Ovary (tissue), 3 donors: ENCODE data around the gene VPS8.

Source experiments
- EP300 ChIP-seq: sonication (generic); formaldehyde crosslinking; IDR thresholded peaks from one replicate; pipeline ENCODE4 v1.6.1; 2017; ENCODE audit warnings: antibody characterized with exemption
- POLR2A ChIP-seq: fragments of 450-650 bp; IDR thresholded peaks from one replicate; pipeline ENCODE4 v1.6.1; 2017; ENCODE audit warnings: antibody characterized with exemption, mild to moderate bottlenecking, moderate library complexity
- TF ChIP-seq, protein P1 (sequence below), 3 donors: fragments of 450-650 bp in 2 of 3; fragments of 200-600 bp in 1 of 3; IDR thresholded peaks; one replicate each; pipeline versions ENCODE4 v1.5.1 to v1.8.0; 2016 to 2022; ENCODE audit warnings: antibody characterized with exemption in 3 of 3, mild to moderate bottlenecking in 1 of 3
- donor health status: DM: no; HTN: no; CAD: no.

DNA sequence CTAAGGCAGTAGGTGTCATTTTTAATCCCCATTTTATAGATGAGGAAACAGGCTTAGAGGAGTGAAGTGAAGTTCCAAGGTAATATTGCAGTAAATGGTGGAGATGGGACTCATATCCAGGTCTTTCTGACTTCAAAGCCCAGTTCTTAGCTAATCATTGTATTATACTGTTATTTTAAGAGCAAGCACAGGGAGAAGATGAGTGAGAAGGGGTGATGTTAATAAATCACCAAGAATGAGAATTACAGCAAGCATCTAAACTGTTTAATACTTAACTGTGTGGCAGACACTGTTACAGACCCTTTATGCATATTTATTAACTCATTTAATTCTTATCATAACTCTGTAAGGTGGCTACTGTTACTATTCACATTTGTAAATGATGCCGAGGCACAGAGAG, 61.2 kb downstream of the VPS8 start:
- TF ChIP-seq, protein P1, sequence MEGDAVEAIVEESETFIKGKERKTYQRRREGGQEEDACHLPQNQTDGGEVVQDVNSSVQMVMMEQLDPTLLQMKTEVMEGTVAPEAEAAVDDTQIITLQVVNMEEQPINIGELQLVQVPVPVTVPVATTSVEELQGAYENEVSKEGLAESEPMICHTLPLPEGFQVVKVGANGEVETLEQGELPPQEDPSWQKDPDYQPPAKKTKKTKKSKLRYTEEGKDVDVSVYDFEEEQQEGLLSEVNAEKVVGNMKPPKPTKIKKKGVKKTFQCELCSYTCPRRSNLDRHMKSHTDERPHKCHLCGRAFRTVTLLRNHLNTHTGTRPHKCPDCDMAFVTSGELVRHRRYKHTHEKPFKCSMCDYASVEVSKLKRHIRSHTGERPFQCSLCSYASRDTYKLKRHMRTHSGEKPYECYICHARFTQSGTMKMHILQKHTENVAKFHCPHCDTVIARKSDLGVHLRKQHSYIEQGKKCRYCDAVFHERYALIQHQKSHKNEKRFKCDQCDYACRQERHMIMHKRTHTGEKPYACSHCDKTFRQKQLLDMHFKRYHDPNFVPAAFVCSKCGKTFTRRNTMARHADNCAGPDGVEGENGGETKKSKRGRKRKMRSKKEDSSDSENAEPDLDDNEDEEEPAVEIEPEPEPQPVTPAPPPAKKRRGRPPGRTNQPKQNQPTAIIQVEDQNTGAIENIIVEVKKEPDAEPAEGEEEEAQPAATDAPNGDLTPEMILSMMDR (IDR thresholded peaks at IDR 0.05): no peak
- TF ChIP-seq POLR2A (no peak), EP300 (no peak)
